H1 (cell line): ENCODE measurements around the gene SF3B3. TPM values are rescaled to one million over a fixed set of nuclear protein-coding genes. Genes with fewer than 3 reads are reported as not detected.

Source experiments
- CTCF ChIA-PET: fragments of 300-600 bp; sonication (Branson Sonifier 250); formaldehyde crosslinking; loops from one replicate; lab custom pipeline; 2021; ENCODE audit not compliant: partially characterized antibody; lab: Charles Lee
- POLR2A ChIA-PET: fragments of 300-600 bp; sonication (Branson Sonifier 250); formaldehyde crosslinking; loops from one replicate; lab custom pipeline; 2021; ENCODE audit warnings: inconsistent platforms; ENCODE audit not compliant: partially characterized antibody; lab: Charles Lee
- DNase-seq, 2 experiments: peaks; one replicate each; pipeline versions ENCODE4 v3.0.0 to v3.0.0-alpha.2; 2010 to 2022; ENCODE audit warnings: low spot score in 2 of 2, low read depth in 1 of 2, mixed read lengths in 1 of 2
- FAIRE-seq: peaks from 2 replicates; lab custom pipeline; 2011; peaks lifted over from hg19 to GRCh38; lab: Jason Lieb, UNC
- H2AFZ ChIP-seq: 2 replicates; pipeline ENCODE4 v1.8.1; 2012; ENCODE audit warnings: low read length, inconsistent platforms
- H2AK5ac ChIP-seq: 2 replicates; pipeline ENCODE4 v1.6.1; 2013; ENCODE audit warnings: low read depth, low read length
- H2BK120ac ChIP-seq: replicated peaks from 2 replicates; pipeline ENCODE3; 2013; ENCODE audit warnings: low read depth, low read length, inconsistent platforms
- H2BK12ac ChIP-seq: 2 replicates; pipeline ENCODE4 v1.6.1; 2013; ENCODE audit warnings: low read depth, low read length
- H2BK15ac ChIP-seq: 2 replicates; pipeline ENCODE4 v1.6.1; 2013; ENCODE audit warnings: low read length
- H2BK20ac ChIP-seq: 2 replicates; pipeline ENCODE4 v1.6.1; 2013; ENCODE audit warnings: low read length
- H2BK5ac ChIP-seq: 2 replicates; pipeline ENCODE4 v1.6.1; 2013; ENCODE audit warnings: low read depth, low read length
- H3K14ac ChIP-seq: 2 replicates; pipeline ENCODE4 v1.6.1; 2013; ENCODE audit warnings: inconsistent platforms; ENCODE audit not compliant: insufficient read length
- H3K18ac ChIP-seq: 2 replicates; pipeline ENCODE4 v1.6.1; 2013; ENCODE audit warnings: low read length; ENCODE audit errors: extremely low read depth
- H3K23ac ChIP-seq: 2 replicates; pipeline ENCODE4 v1.6.1; 2013; ENCODE audit warnings: inconsistent platforms; ENCODE audit not compliant: insufficient read length
- H3K23me2 ChIP-seq: 2 replicates; pipeline ENCODE4 v1.6.1; 2013; ENCODE audit warnings: low read depth, low read length
- H3K27ac ChIP-seq: 2 replicates; pipeline ENCODE4 v1.6.1; 2011; ENCODE audit warnings: low read depth, low read length, inconsistent platforms
- H3K27me3 ChIP-seq, 4 experiments: replicated peaks in 1 of 4; 1 replicate in 1 of 4; 2 replicates in 3 of 4; pipeline versions ENCODE4 v1.6.1 to v1.8.1; 2011 to 2013; ENCODE audit warnings: low read length in 3 of 4, mild to moderate bottlenecking in 3 of 4, inconsistent platforms in 2 of 4, mixed read lengths in 2 of 4, moderate library complexity in 1 of 4; ENCODE audit not compliant: control insufficient read depth in 3 of 4, insufficient read depth in 3 of 4; ENCODE audit errors: extremely low read depth in 1 of 4
- H3K36me3 ChIP-seq, 4 experiments: 2 replicates each; pipeline versions ENCODE4 v1.6.1 to v1.8.1; 2011 to 2013; ENCODE audit warnings: mild to moderate bottlenecking in 4 of 4, low read length in 3 of 4, moderate library complexity in 2 of 4, control low read depth in 1 of 4, inconsistent platforms in 1 of 4; ENCODE audit not compliant: insufficient read depth in 4 of 4, control insufficient read depth in 2 of 4
- H3K4ac ChIP-seq: replicated peaks from 2 replicates; pipeline ENCODE3; 2013; ENCODE audit warnings: low read length, low read depth, mixed read lengths, inconsistent platforms; ENCODE audit not compliant: insufficient read length
- H3K4me1 ChIP-seq, 4 experiments: replicated peaks in 1 of 4; 1 replicate in 1 of 4; 2 replicates in 3 of 4; pipeline versions ENCODE4 v1.6.1 to v1.8.1; 2011 to 2013; ENCODE audit warnings: low read length in 3 of 4, inconsistent platforms in 2 of 4, mixed read lengths in 1 of 4; ENCODE audit not compliant: insufficient read depth in 4 of 4, control insufficient read depth in 3 of 4
- H3K4me2 ChIP-seq, 2 experiments: 2 replicates each; pipeline versions ENCODE4 v1.6.1 to v1.8.1; 2011 to 2013; ENCODE audit warnings: low read depth in 2 of 2, low read length in 2 of 2, control low read depth in 1 of 2, inconsistent platforms in 1 of 2, mild to moderate bottlenecking in 1 of 2; ENCODE audit not compliant: insufficient read depth in 1 of 2
- H3K4me3 ChIP-seq, 4 experiments: fragments of 200-600, 300-600 bp in 1 of 4; sonication (generic), shearing (Covaris generic), sonication (Bioruptor Twin) in 1 of 4; 2 replicates each; pipeline versions ENCODE4 v1.5.1 to v1.8.1; 2011 to 2016; ENCODE audit warnings: low read length in 4 of 4, low read depth in 3 of 4, control low read depth in 2 of 4, inconsistent platforms in 2 of 4, mild to moderate bottlenecking in 2 of 4, mixed read lengths in 1 of 4, moderate library complexity in 1 of 4; ENCODE audit not compliant: insufficient read depth in 2 of 4; ENCODE audit errors: extremely low read depth in 1 of 4
- H3K56ac ChIP-seq: replicated peaks from 2 replicates; pipeline ENCODE3; 2013; ENCODE audit warnings: low read depth, mild to moderate bottlenecking, mixed read lengths, low read length, inconsistent platforms; ENCODE audit not compliant: insufficient read length
- H3K79me1 ChIP-seq: 2 replicates; pipeline ENCODE4 v1.6.1; 2013; ENCODE audit warnings: low read depth, low read length, control low read depth
- H3K79me2 ChIP-seq, 2 experiments: 2 replicates each; pipeline versions ENCODE4 v1.6.1 to v1.8.1; 2012 to 2013; ENCODE audit warnings: low read length in 2 of 2, mild to moderate bottlenecking in 2 of 2, inconsistent platforms in 1 of 2; ENCODE audit not compliant: insufficient read depth in 2 of 2, control insufficient read depth in 1 of 2
- H3K9ac ChIP-seq, 4 experiments: replicated peaks in 1 of 4; 1 replicate in 1 of 4; 2 replicates in 3 of 4; pipeline versions ENCODE4 v1.6.1 to v1.8.1; 2011 to 2013; ENCODE audit warnings: low read depth in 3 of 4, low read length in 3 of 4, control low read depth in 2 of 4, mild to moderate bottlenecking in 2 of 4, moderate library complexity in 2 of 4, inconsistent platforms in 1 of 4; ENCODE audit errors: extremely low read depth in 1 of 4
- H3K9me3 ChIP-seq, 2 experiments: 2 replicates each; pipeline versions ENCODE4 v1.6.1 to v1.8.1; 2012 to 2013; ENCODE audit warnings: mild to moderate bottlenecking in 2 of 2, moderate library complexity in 2 of 2, control low read depth in 1 of 2, inconsistent platforms in 1 of 2, low read depth in 1 of 2, low read length in 1 of 2, mixed read lengths in 1 of 2; ENCODE audit not compliant: insufficient read depth in 2 of 2
- H4K20me1 ChIP-seq, 2 experiments: replicated peaks in 1 of 2; 2 replicates each; pipeline versions ENCODE3 to v1.8.1; 2011 to 2013; ENCODE audit warnings: inconsistent platforms in 2 of 2, low read length in 2 of 2, mild to moderate bottlenecking in 1 of 2; ENCODE audit not compliant: insufficient read depth in 2 of 2, control insufficient read depth in 1 of 2
- H4K5ac ChIP-seq: 2 replicates; pipeline ENCODE4 v1.6.1; 2013; ENCODE audit warnings: low read length, low read depth, mixed read lengths, inconsistent platforms; ENCODE audit not compliant: insufficient read length
- H4K8ac ChIP-seq: 2 replicates; pipeline ENCODE4 v1.8.0; 2013; ENCODE audit warnings: mild to moderate bottlenecking, moderate library complexity, low read length, inconsistent platforms; ENCODE audit not compliant: insufficient read depth; ENCODE audit errors: extremely low read depth
- H4K91ac ChIP-seq: replicated peaks from 2 replicates; pipeline ENCODE3; 2013; ENCODE audit warnings: low read length, mixed read lengths, inconsistent platforms; ENCODE audit not compliant: insufficient read length
- CTCF ChIP-seq, 3 experiments: IDR thresholded peaks; 1 replicate in 2 of 3; 2 replicates in 1 of 3; pipeline versions ENCODE4 v1.5.1 to v1.6.1; 2011; ENCODE audit warnings: low read length in 3 of 3, mild to moderate bottlenecking in 3 of 3, inconsistent platforms in 2 of 3, low read depth in 1 of 3, moderate library complexity in 1 of 3; ENCODE audit not compliant: insufficient read depth in 1 of 3; ENCODE audit errors: control extremely low read depth in 1 of 3
- GTF2F1 ChIP-seq: IDR thresholded peaks from 2 replicates; pipeline ENCODE4 v1.6.1; 2012; ENCODE audit warnings: low read depth, low read length, improper control_type of control experiment, borderline replicate concordance
- SIRT6 ChIP-seq: IDR thresholded peaks from one replicate; pipeline ENCODE4 v1.7.1; 2012; ENCODE audit warnings: low read length, inconsistent platforms
- TEAD4 ChIP-seq: IDR thresholded peaks from 2 replicates; pipeline ENCODE4 v1.6.1; 2012; ENCODE audit warnings: low read depth, low read length, inconsistent platforms, mixed read lengths
- ZNF274 ChIP-seq: IDR thresholded peaks from 2 replicates; pipeline ENCODE4 v1.7.0; 2012; ENCODE audit warnings: low read length, borderline replicate concordance; ENCODE audit errors: extremely low read depth
- WGBS, 2 experiments: shearing (Covaris generic) in 1 of 2; methylation state at CpG; one replicate each; pipeline versions ENCODE4 v1.1.6 to v1.1.7; 2013 to 2015; ENCODE audit warnings: low lambda C conversion rate in 2 of 2, mixed read lengths in 2 of 2, inconsistent platforms in 1 of 2, low coverage in 1 of 2, missing lambda C conversion rate in 1 of 2; ENCODE audit not compliant: insufficient replicate concordance in 2 of 2, insufficient coverage in 1 of 2, insufficient read length in 1 of 2; ENCODE audit errors: extremely low coverage in 1 of 2, missing lambda C conversion rate in 1 of 2; 5-methylcytosine and 5-hydroxymethylcytosine counted together
- polyA plus RNA-seq, 7 experiments: library from polyadenylated mRNA; depleted of rRNA in 3 of 7; stranded (reverse) in 5 of 7; unstranded in 2 of 7; fragments of >200 nt in 5 of 7; fragments of 200-250 nt in 2 of 7; gene quantifications; 1 replicate in 5 of 7; 2 replicates in 1 of 7; 4 replicates in 1 of 7; pipeline versions ENCODE4 v1.2.1 to v1.2.3, GENCODE V29; 2011 to 2013; ENCODE audit warnings: missing spikeins in 2 of 7, mixed read lengths in 2 of 7
- total RNA-seq: library from RNA; stranded (reverse); fragmentation: NEBNext Ultra II Directional; extraction: Animal tissue kit (Norgen Biotek cat#: 25700); gene quantifications from 2 replicates; pipeline ENCODE4 v1.2.1, GENCODE V29; 2021
- TF ChIP-seq, protein P1 (sequence below): IDR thresholded peaks from 2 replicates; pipeline ENCODE4 v1.6.1; 2012; ENCODE audit warnings: inconsistent platforms

Gene SF3B3
- total and polyA plus RNA-seq, 2 of the 8 experiments (the other 6 are each of a cell fraction or from before 2014, with no cell fraction given): 241 to 521 TPM

- no peak overlapping the region for H2AFZ ChIP-seq
- H3K9me3 ChIP-seq: no peaks in the 10 kb centered on the region
- H3K18ac ChIP-seq: no peak overlapping the region
- no peak overlapping the region for H3K27ac ChIP-seq
- DNase-seq (no peak), FAIRE-seq (no peak)
- H3K36me3 ChIP-seq: 0 out of 8 replicates have a peak, but pooled peaks cover 0 to 3% (median 0%) of the 10 kb centered on the region in 4 experiments
- H2BK20ac ChIP-seq: peak overlapping the region; percentile 43; the same call in 1 of the 2 replicates
- H4K5ac ChIP-seq: no peak overlapping the region
- H3K79me2 ChIP-seq: no peaks in the 10 kb centered on the region
- H2BK120ac ChIP-seq: no peak overlapping the region
- H3K4me3 ChIP-seq: no peak overlapping the region
- no peaks in the 10 kb centered on the region for H4K20me1 ChIP-seq
- no peak overlapping the region for H4K91ac ChIP-seq
- no peaks in the 10 kb centered on the region for H3K79me1 ChIP-seq
- no peak overlapping the region for H3K4ac ChIP-seq
- WGBS, 2 experiments: 88% methylated on average over 21 of the region's 21 CpGs; no CpG with 5 or more reads in 1 of the 2 experiments
- no peaks in the 10 kb centered on the region for H3K23me2 ChIP-seq
- no peak overlapping the region for H3K4me2 ChIP-seq
- no peak overlapping the region for H3K23ac ChIP-seq
- no peak overlapping the region for H2BK12ac ChIP-seq
- H3K9ac ChIP-seq: peak overlapping the region in 1 of 4 experiments; percentile 30; a peak in 1 of 7 replicates
- H2BK15ac ChIP-seq: no peak overlapping the region
- H2BK5ac ChIP-seq: no peak overlapping the region
- H3K56ac ChIP-seq: no peak overlapping the region
- POLR2A ChIA-PET: interaction anchor here (0.8 to 9.5 kb wide), 10 partner anchors 11 to 82 kb away, joined by 3 to 75 read pairs (median 4); partner anchors contain the start of gene IL34
- H2AK5ac ChIP-seq: peak overlapping the region; percentile 24; the same call in 1 of the 2 replicates
- H3K27me3 ChIP-seq: no peaks in the 10 kb centered on the region
- H3K4me1 ChIP-seq: no peaks in the 10 kb centered on the region; a peak in 1 of 7 replicates
- H4K8ac ChIP-seq: no peak overlapping the region
- CTCF ChIA-PET: interaction anchor here (0.6 to 7.4 kb wide), 13 partner anchors 12 to 835 kb away, joined by 3 to 56 read pairs (median 6); partner anchors contain the start of gene IL34
- no peak overlapping the region for H3K14ac ChIP-seq
- no peak for TF ChIP-seq SIRT6
- no peak for TF ChIP-seq TEAD4
- TF ChIP-seq CTCF (IDR thresholded peaks at IDR 0.05; ENCODE audit: control extremely low read depth in 1 of 3, insufficient read depth in 1 of 3, low read depth in 1 of 3, low read length in 3 of 3): no peak
- TF ChIP-seq ZNF274: no peak
- TF ChIP-seq GTF2F1: no peak
- TF ChIP-seq, protein P1, sequence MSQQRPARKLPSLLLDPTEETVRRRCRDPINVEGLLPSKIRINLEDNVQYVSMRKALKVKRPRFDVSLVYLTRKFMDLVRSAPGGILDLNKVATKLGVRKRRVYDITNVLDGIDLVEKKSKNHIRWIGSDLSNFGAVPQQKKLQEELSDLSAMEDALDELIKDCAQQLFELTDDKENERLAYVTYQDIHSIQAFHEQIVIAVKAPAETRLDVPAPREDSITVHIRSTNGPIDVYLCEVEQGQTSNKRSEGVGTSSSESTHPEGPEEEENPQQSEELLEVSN: 0 out of 2 replicates have a peak, but pooled peaks have one; percentile 23
Observed at GRCh38 chr16:70579648-70580630, 56.3 kb downstream of the SF3B3 start.
